Stimulated activated CD4-positive, alpha-beta T cell treated with anti-CD3 and anti-CD28 coated beads, Interleukin-4, amount 100 ng/mL, for 24 hours (primary cell): ENCODE results near the gene OSGIN1.

Experiments used
- DNase-seq: peaks from one replicate; pipeline ENCODE4 v3.0.0-alpha.2; 2020

Gene OSGIN1

GRCh38 chr16:83973581-83974385, 20.7 kb downstream of the OSGIN1 start:
- no peak for DNase-seq

- no peak for DNase-seq
Observed at GRCh38 chr16:83974475-83974874, 21.4 kb downstream of the OSGIN1 start.

GRCh38 chr16:83975590-83976260, 22.7 kb downstream of the OSGIN1 start:
- no peak for DNase-seq

- no peak for DNase-seq
Observed at GRCh38 chr16:83977056-83977815, 24.2 kb downstream of the OSGIN1 start.

- DNase-seq, result no peak
Observed at GRCh38 chr16:83978401-83978904, 25.4 kb downstream of the OSGIN1 start.

GRCh38 chr16:83979441-83979840, 26.4 kb downstream of the OSGIN1 start:
- DNase-seq, result no peak

GRCh38 chr16:83980794-83981193, 27.8 kb downstream of the OSGIN1 start:
- DNase-seq, result no peak

GRCh38 chr16:83981799-83982198, 28.8 kb downstream of the OSGIN1 start:
- DNase-seq, result no peak

GRCh38 chr16:83983491-83983890, 30.5 kb downstream of the OSGIN1 start:
- DNase-seq, result no peak

GRCh38 chr16:83989300-83989699, 36.3 kb downstream of the OSGIN1 start:
- no peak for DNase-seq

GRCh38 chr16:83990492-83990891, 37.5 kb downstream of the OSGIN1 start:
- DNase-seq, result no peak

- no peak for DNase-seq
Observed at GRCh38 chr16:83992624-83993023, 39.6 kb downstream of the OSGIN1 start.

GRCh38 chr16:83994087-83994486, 41.0 kb downstream of the OSGIN1 start:
- no peak for DNase-seq

GRCh38 chr16:83994703-83995102, 41.7 kb downstream of the OSGIN1 start:
- no peak for DNase-seq

GRCh38 chr16:83995754-83996153, 42.7 kb downstream of the OSGIN1 start:
- no peak for DNase-seq

- no peak for DNase-seq
Observed at GRCh38 chr16:83996481-83997252, 43.6 kb downstream of the OSGIN1 start.

- DNase-seq, result no peak
Observed at GRCh38 chr16:83998091-83998490, 45.1 kb downstream of the OSGIN1 start.

- DNase-seq, result no peak
Observed at GRCh38 chr16:84000989-84001642, 48.1 kb downstream of the OSGIN1 start.

- DNase-seq, result no peak
Observed at GRCh38 chr16:84001726-84002125, 48.7 kb downstream of the OSGIN1 start.

- DNase-seq, result no peak
Observed at GRCh38 chr16:84003038-84003437, 50.0 kb downstream of the OSGIN1 start.

GRCh38 chr16:84004442-84004841, 51.4 kb downstream of the OSGIN1 start:
- DNase-seq, result no peak

- DNase-seq, result no peak
Observed at GRCh38 chr16:84005391-84005790, 52.4 kb downstream of the OSGIN1 start.
